ENCODE measurements around the gene P2RY2.
"Not testable (repeated sequence)": the region's sequence is repeated elsewhere in the genome, so short reads cannot be mapped to it uniquely, and the experiment has no call there.

The P2RY2 gene

GRCh38 chr11:73196576-73196975 lies 21.5 kb upstream of the P2RY2 start:
- Histone ChIP-seq H3K27ac (ENCODE audit: low read depth, low read length) (no peak overlapping the region), H3K79me2 (ENCODE audit: control insufficient read depth, insufficient read depth, low read length, unreplicated experiment) (no peaks in the 10 kb centered on the region), H3K36me3 (ENCODE audit: insufficient read depth, low read length) (no peaks in the 10 kb centered on the region), H3K4me1 (ENCODE audit: control insufficient read depth, insufficient read depth, low read length, unreplicated experiment) (peaks cover 32% of the 10 kb centered on the region), H3K27me3 (ENCODE audit: insufficient read depth, low read length) (no peaks in the 10 kb centered on the region), H3K4me3 (ENCODE audit: low read depth, low read length) (no peak overlapping the region), H2AFZ (ENCODE audit: low read length, unreplicated experiment) (no peak overlapping the region)

- Histone ChIP-seq H3K27ac (ENCODE audit: low read depth, low read length) (no peak overlapping the region), H3K4me1 (ENCODE audit: control insufficient read depth, insufficient read depth, low read length, unreplicated experiment) (peaks cover 31% of the 10 kb centered on the region)
Measured at GRCh38 chr11:73197348-73197747, 20.7 kb upstream of the P2RY2 start.

GRCh38 chr11:73197787-73198186 lies 20.3 kb upstream of the P2RY2 start:
- H3K79me2 ChIP-seq (ENCODE audit: control insufficient read depth, insufficient read depth, low read length, unreplicated experiment); H3K36me3 ChIP-seq (ENCODE audit: insufficient read depth, low read length); H3K4me3 ChIP-seq (ENCODE audit: low read depth, low read length); H3K27ac ChIP-seq (ENCODE audit: low read depth, low read length); H3K27me3 ChIP-seq (ENCODE audit: insufficient read depth, low read length); H2AFZ ChIP-seq (ENCODE audit: low read length, unreplicated experiment): not testable (repeated sequence)
- H3K4me1 ChIP-seq (ENCODE audit: control insufficient read depth, insufficient read depth, low read length, unreplicated experiment), result peaks cover 27% of the 10 kb centered on the region

More at GRCh38 chr11:73197348-73197747, 20.7 kb upstream of the P2RY2 start:
- H3K4me3 ChIP-seq (ENCODE audit: low read depth, low read length), result no peak overlapping the region
- H3K36me3 ChIP-seq (ENCODE audit: insufficient read depth, low read length), result no peaks in the 10 kb centered on the region
- H3K27me3 ChIP-seq (ENCODE audit: insufficient read depth, low read length), result no peaks in the 10 kb centered on the region
- H3K79me2 ChIP-seq (ENCODE audit: control insufficient read depth, insufficient read depth, low read length, unreplicated experiment), result no peaks in the 10 kb centered on the region
- no peak overlapping the region for H2AFZ ChIP-seq (ENCODE audit: low read length, unreplicated experiment)

- Histone ChIP-seq H3K27me3 (ENCODE audit: insufficient read depth, low read length) (no peaks in the 10 kb centered on the region), H2AFZ (ENCODE audit: low read length, unreplicated experiment) (peak overlapping the region; percentile 32), H3K36me3 (ENCODE audit: insufficient read depth, low read length) (no peaks in the 10 kb centered on the region), H3K79me2 (ENCODE audit: control insufficient read depth, insufficient read depth, low read length, unreplicated experiment) (no peaks in the 10 kb centered on the region), H3K27ac (ENCODE audit: low read depth, low read length) (no peak overlapping the region), H3K4me1 (ENCODE audit: control insufficient read depth, insufficient read depth, low read length, unreplicated experiment) (peaks cover 23% of the 10 kb centered on the region), H3K4me3 (ENCODE audit: low read depth, low read length) (no peak overlapping the region; the same call in 1 of the 2 replicates)
Measured at GRCh38 chr11:73198677-73199076, 19.4 kb upstream of the P2RY2 start.

- Histone ChIP-seq H3K27ac (ENCODE audit: low read depth, low read length) (no peak overlapping the region), H3K79me2 (ENCODE audit: control insufficient read depth, insufficient read depth, low read length, unreplicated experiment) (no peaks in the 10 kb centered on the region), H3K27me3 (ENCODE audit: insufficient read depth, low read length) (no peaks in the 10 kb centered on the region), H3K4me1 (ENCODE audit: control insufficient read depth, insufficient read depth, low read length, unreplicated experiment) (peaks cover 17% of the 10 kb centered on the region), H2AFZ (ENCODE audit: low read length, unreplicated experiment) (no peak overlapping the region), H3K4me3 (ENCODE audit: low read depth, low read length) (no peak overlapping the region), H3K36me3 (ENCODE audit: insufficient read depth, low read length) (no peaks in the 10 kb centered on the region)
Measured at GRCh38 chr11:73199446-73199845, 18.6 kb upstream of the P2RY2 start.

GRCh38 chr11:73200256-73200655 lies 17.8 kb upstream of the P2RY2 start:
- H2AFZ ChIP-seq (ENCODE audit: low read length, unreplicated experiment), result no peak overlapping the region
- H3K27ac ChIP-seq (ENCODE audit: low read depth, low read length), result no peak overlapping the region
- peaks cover 14% of the 10 kb centered on the region for H3K4me1 ChIP-seq (ENCODE audit: control insufficient read depth, insufficient read depth, low read length, unreplicated experiment)

GRCh38 chr11:73201249-73201648 lies 16.8 kb upstream of the P2RY2 start:
- Histone ChIP-seq H3K36me3 (ENCODE audit: insufficient read depth, low read length) (no peaks in the 10 kb centered on the region), H2AFZ (ENCODE audit: low read length, unreplicated experiment) (no peak overlapping the region), H3K4me3 (ENCODE audit: low read depth, low read length) (no peak overlapping the region), H3K27ac (ENCODE audit: low read depth, low read length) (no peak overlapping the region), H3K79me2 (ENCODE audit: control insufficient read depth, insufficient read depth, low read length, unreplicated experiment) (no peaks in the 10 kb centered on the region), H3K27me3 (ENCODE audit: insufficient read depth, low read length) (no peaks in the 10 kb centered on the region), H3K4me1 (ENCODE audit: control insufficient read depth, insufficient read depth, low read length, unreplicated experiment) (peaks cover 8% of the 10 kb centered on the region)

More at GRCh38 chr11:73200256-73200655, 17.8 kb upstream of the P2RY2 start:
- H3K27me3 ChIP-seq (ENCODE audit: insufficient read depth, low read length), result no peaks in the 10 kb centered on the region
- no peaks in the 10 kb centered on the region for H3K79me2 ChIP-seq (ENCODE audit: control insufficient read depth, insufficient read depth, low read length, unreplicated experiment)
- H3K36me3 ChIP-seq (ENCODE audit: insufficient read depth, low read length), result no peaks in the 10 kb centered on the region
- H3K4me3 ChIP-seq (ENCODE audit: low read depth, low read length), result no peak overlapping the region

GRCh38 chr11:73201888-73202780 lies 15.9 kb upstream of the P2RY2 start:
- Histone ChIP-seq H3K27ac (ENCODE audit: low read depth, low read length) (no peak overlapping the region), H3K4me1 (ENCODE audit: control insufficient read depth, insufficient read depth, low read length, unreplicated experiment) (peaks cover 15% of the 10 kb centered on the region), H3K4me3 (ENCODE audit: low read depth, low read length) (no peak overlapping the region), H3K27me3 (ENCODE audit: insufficient read depth, low read length) (no peaks in the 10 kb centered on the region), H2AFZ (ENCODE audit: low read length, unreplicated experiment) (no peak overlapping the region), H3K36me3 (ENCODE audit: insufficient read depth, low read length) (no peaks in the 10 kb centered on the region), H3K79me2 (ENCODE audit: control insufficient read depth, insufficient read depth, low read length, unreplicated experiment) (no peaks in the 10 kb centered on the region)

- H2AFZ ChIP-seq (ENCODE audit: low read length, unreplicated experiment), result no peak overlapping the region
- no peak overlapping the region for H3K4me3 ChIP-seq (ENCODE audit: low read depth, low read length)
- H3K27me3 ChIP-seq (ENCODE audit: insufficient read depth, low read length), result no peaks in the 10 kb centered on the region
- H3K36me3 ChIP-seq (ENCODE audit: insufficient read depth, low read length), result no peaks in the 10 kb centered on the region
- H3K4me1 ChIP-seq (ENCODE audit: control insufficient read depth, insufficient read depth, low read length, unreplicated experiment), result peaks cover 14% of the 10 kb centered on the region
- no peak overlapping the region for H3K27ac ChIP-seq (ENCODE audit: low read depth, low read length)
- H3K79me2 ChIP-seq (ENCODE audit: control insufficient read depth, insufficient read depth, low read length, unreplicated experiment), result no peaks in the 10 kb centered on the region
Measured at GRCh38 chr11:73203322-73203721, 14.8 kb upstream of the P2RY2 start.

GRCh38 chr11:73203790-73204189 lies 14.3 kb upstream of the P2RY2 start:
- Histone ChIP-seq H3K27ac (ENCODE audit: low read depth, low read length) (no peak overlapping the region), H3K4me1 (ENCODE audit: control insufficient read depth, insufficient read depth, low read length, unreplicated experiment) (peaks cover 9% of the 10 kb centered on the region), H3K27me3 (ENCODE audit: insufficient read depth, low read length) (no peaks in the 10 kb centered on the region), H3K36me3 (ENCODE audit: insufficient read depth, low read length) (no peaks in the 10 kb centered on the region), H3K4me3 (ENCODE audit: low read depth, low read length) (no peak overlapping the region), H3K79me2 (ENCODE audit: control insufficient read depth, insufficient read depth, low read length, unreplicated experiment) (no peaks in the 10 kb centered on the region), H2AFZ (ENCODE audit: low read length, unreplicated experiment) (no peak overlapping the region)

GRCh38 chr11:73204711-73205121 lies 13.4 kb upstream of the P2RY2 start:
- peaks cover 8% of the 10 kb centered on the region for H3K4me1 ChIP-seq (ENCODE audit: control insufficient read depth, insufficient read depth, low read length, unreplicated experiment)
- no peak overlapping the region for H2AFZ ChIP-seq (ENCODE audit: low read length, unreplicated experiment)
- H3K4me3 ChIP-seq (ENCODE audit: low read depth, low read length), result no peak overlapping the region
- H3K36me3 ChIP-seq (ENCODE audit: insufficient read depth, low read length), result no peaks in the 10 kb centered on the region
- no peaks in the 10 kb centered on the region for H3K27me3 ChIP-seq (ENCODE audit: insufficient read depth, low read length)
- H3K27ac ChIP-seq (ENCODE audit: low read depth, low read length), result no peak overlapping the region
- H3K79me2 ChIP-seq (ENCODE audit: control insufficient read depth, insufficient read depth, low read length, unreplicated experiment), result no peaks in the 10 kb centered on the region

Data from ACC112 (cell line).